H9 (cell line): Measurements from ENCODE around the gene ARHGAP26. TPM values are rescaled to one million over a fixed set of nuclear protein-coding genes. Genes with fewer than 3 reads are reported as not detected.

ENCODE experiments used
- DNase-seq: peaks from one replicate; pipeline ENCODE4 v3.0.0-alpha.2; 2017
- H2AFZ ChIP-seq: one replicate; pipeline ENCODE4 v1.6.1; 2013; ENCODE audit warnings: mild to moderate bottlenecking, low read length, control low read depth, moderate library complexity
- H2AK5ac ChIP-seq: 2 replicates; pipeline ENCODE4 v1.6.1; 2013; ENCODE audit warnings: low read length, control low read depth, mixed read lengths; ENCODE audit not compliant: insufficient read length
- H2BK120ac ChIP-seq: one replicate; pipeline ENCODE4 v1.6.1; 2013; ENCODE audit warnings: low read depth, mild to moderate bottlenecking, low read length, control low read depth, inconsistent platforms; ENCODE audit not compliant: poor library complexity, severe bottlenecking
- H2BK12ac ChIP-seq: 2 replicates; pipeline ENCODE4 v1.6.1; 2013; ENCODE audit warnings: low read length, control low read depth, mixed read lengths, low read depth; ENCODE audit not compliant: insufficient read length
- H2BK15ac ChIP-seq: 2 replicates; pipeline ENCODE4 v1.6.1; 2013; ENCODE audit warnings: low read depth, low read length, control low read depth
- H2BK20ac ChIP-seq: one replicate; pipeline ENCODE4 v1.6.1; 2013; ENCODE audit warnings: low read depth, mild to moderate bottlenecking, low read length, control low read depth, inconsistent platforms; ENCODE audit not compliant: poor library complexity, severe bottlenecking
- H2BK5ac ChIP-seq: 2 replicates; pipeline ENCODE4 v1.6.1; 2013; ENCODE audit warnings: low read length, control low read depth, mixed read lengths; ENCODE audit not compliant: insufficient read length
- H3K14ac ChIP-seq: 2 replicates; pipeline ENCODE4 v1.6.1; 2013; ENCODE audit warnings: low read length, control low read depth; ENCODE audit not compliant: insufficient read depth
- H3K18ac ChIP-seq: 2 replicates; pipeline ENCODE4 v1.6.1; 2013; ENCODE audit warnings: low read depth, mild to moderate bottlenecking, mixed read lengths, low read length, control low read depth; ENCODE audit not compliant: insufficient read length
- H3K23ac ChIP-seq: 2 replicates; pipeline ENCODE4 v1.6.1; 2013; ENCODE audit warnings: low read length, control low read depth, mixed read lengths, low read depth; ENCODE audit not compliant: insufficient read length
- H3K23me2 ChIP-seq: 2 replicates; pipeline ENCODE4 v1.6.1; 2013; ENCODE audit warnings: low read depth, mild to moderate bottlenecking, mixed read lengths, low read length, control low read depth; ENCODE audit not compliant: insufficient read length, poor library complexity, severe bottlenecking
- H3K27ac ChIP-seq: 2 replicates; pipeline ENCODE4 v1.5.1; 2013; ENCODE audit warnings: low read length, control low read depth, mixed read lengths, low read depth; ENCODE audit not compliant: insufficient read length
- H3K27me3 ChIP-seq: 2 replicates; pipeline ENCODE4 v1.6.1; 2013; ENCODE audit warnings: low read length, control low read depth, inconsistent platforms; ENCODE audit not compliant: insufficient read depth
- H3K4ac ChIP-seq: 2 replicates; pipeline ENCODE4 v1.6.1; 2013; ENCODE audit warnings: low read depth, mild to moderate bottlenecking, control low read depth, inconsistent platforms, low read length, moderate library complexity
- H3K4me1 ChIP-seq: 2 replicates; pipeline ENCODE4 v1.6.1; 2013; ENCODE audit warnings: low read length, control low read depth, inconsistent platforms; ENCODE audit not compliant: insufficient read depth
- H3K4me2 ChIP-seq: 2 replicates; pipeline ENCODE4 v1.6.1; 2013; ENCODE audit warnings: low read length, control low read depth, mixed read lengths; ENCODE audit not compliant: insufficient read length, insufficient read depth
- H3K56ac ChIP-seq: 2 replicates; pipeline ENCODE4 v1.6.1; 2013; ENCODE audit warnings: low read depth, mild to moderate bottlenecking, mixed read lengths, low read length, control low read depth; ENCODE audit not compliant: insufficient read length
- H3K79me1 ChIP-seq: 2 replicates; pipeline ENCODE4 v1.6.1; 2013; ENCODE audit warnings: low read depth, mild to moderate bottlenecking, moderate library complexity, low read length, control low read depth, inconsistent platforms; ENCODE audit not compliant: insufficient read depth, poor library complexity, severe bottlenecking
- H3K79me2 ChIP-seq: 2 replicates; pipeline ENCODE4 v1.6.1; 2013; ENCODE audit warnings: low read length, control low read depth, inconsistent platforms; ENCODE audit not compliant: insufficient read depth
- H3K9ac ChIP-seq: 2 replicates; pipeline ENCODE4 v1.6.1; 2013; ENCODE audit warnings: low read length, control low read depth, mixed read lengths; ENCODE audit not compliant: insufficient read length; ENCODE audit errors: extremely low read depth
- H3K9me3 ChIP-seq: one replicate; pipeline ENCODE4 v1.6.1; 2013; ENCODE audit warnings: low read depth, low read length, inconsistent platforms; ENCODE audit not compliant: control insufficient read depth
- H3T11ph ChIP-seq: one replicate; pipeline ENCODE4 v1.6.1; 2013; ENCODE audit warnings: mild to moderate bottlenecking, low read length, control low read depth, inconsistent platforms
- H4K20me1 ChIP-seq: one replicate; pipeline ENCODE4 v1.6.1; 2013; ENCODE audit not compliant: control insufficient read depth, insufficient read length, insufficient read depth
- H4K5ac ChIP-seq: 2 replicates; pipeline ENCODE4 v1.6.1; 2013; ENCODE audit warnings: low read depth, mild to moderate bottlenecking, mixed read lengths, low read length, control low read depth; ENCODE audit not compliant: insufficient read length
- H4K8ac ChIP-seq: replicated peaks from 2 replicates; pipeline ENCODE4 v1.6.1; 2013; ENCODE audit warnings: low read length, control low read depth, mixed read lengths, low read depth; ENCODE audit not compliant: insufficient read length
- H4K91ac ChIP-seq: 2 replicates; pipeline ENCODE4 v1.6.1; 2013; ENCODE audit warnings: low read depth, mild to moderate bottlenecking, moderate library complexity, mixed read lengths, low read length, control low read depth; ENCODE audit not compliant: insufficient read length
- H3K27ac Mint-ChIP-seq, 3 experiments: 2 replicates in 2 of 3; 3 replicates in 1 of 3; pipeline ENCODE4 v1.8.0; 2020 to 2021; ENCODE audit warnings: mixed read lengths in 3 of 3, mild to moderate bottlenecking in 1 of 3, moderate library complexity in 1 of 3
- H3K27me3 Mint-ChIP-seq: 2 replicates; pipeline ENCODE4 v1.8.0; 2021; ENCODE audit warnings: low read depth, mild to moderate bottlenecking, moderate library complexity, mixed read lengths
- H3K36me3 Mint-ChIP-seq, 3 experiments: 2 replicates in 2 of 3; 3 replicates in 1 of 3; pipeline ENCODE4 v1.8.0; 2020 to 2021; ENCODE audit warnings: low read depth in 3 of 3, mixed read lengths in 3 of 3; ENCODE audit not compliant: insufficient read depth in 1 of 3
- H3K4me1 Mint-ChIP-seq, 2 experiments: 2 replicates each; pipeline ENCODE4 v1.8.0; 2020; ENCODE audit warnings: mixed read lengths in 2 of 2
- H3K4me3 Mint-ChIP-seq, 2 experiments: 2 replicates in 1 of 2; 3 replicates in 1 of 2; pipeline ENCODE4 v1.8.0; 2020 to 2021; ENCODE audit warnings: mild to moderate bottlenecking in 2 of 2, mixed read lengths in 2 of 2, moderate library complexity in 1 of 2
- H3K9me3 Mint-ChIP-seq, 2 experiments: 2 replicates in 1 of 2; 3 replicates in 1 of 2; pipeline ENCODE4 v1.8.0; 2020; ENCODE audit warnings: mild to moderate bottlenecking in 2 of 2, mixed read lengths in 2 of 2, moderate library complexity in 1 of 2
- CTCF ChIP-seq: fragments of 200-600 bp; sonication (generic); conservative IDR thresholded peaks from 3 replicates; pipeline ENCODE4 v1.8.0; 2021; ENCODE audit warnings: antibody characterized with exemption, mild to moderate bottlenecking
- WGBS: extraction: QIAGEN DNeasy Blood & Tissue Kit; methylation state at CpG from one replicate; pipeline ENCODE4 v1.1.7; 2013; ENCODE audit warnings: missing lambda C conversion rate, low lambda C conversion rate, mixed read lengths; ENCODE audit not compliant: insufficient read length; ENCODE audit errors: extremely low coverage; 5-methylcytosine and 5-hydroxymethylcytosine counted together
- total RNA-seq: library from RNA; stranded (reverse); gene quantifications from 2 replicates; pipeline ENCODE4 v1.2.1, GENCODE V29; 2021

Gene ARHGAP26
- total RNA-seq, 1 experiment from 2014 or later: 13.8 TPM

- Histone ChIP-seq H3K4me2 (no peak overlapping the region), H2AK5ac (no peak overlapping the region), H4K20me1 (no peaks in the 10 kb centered on the region), H2BK12ac (no peak overlapping the region), H2AFZ (no peak overlapping the region), H3K79me2 (no peaks in the 10 kb centered on the region), H2BK20ac (no peak overlapping the region), H3K4ac (no peak overlapping the region), H2BK5ac (no peak overlapping the region), H2BK120ac (no peak overlapping the region), H3T11ph (no peak overlapping the region), H3K9me3 (no peaks in the 10 kb centered on the region), H3K18ac (no peak overlapping the region), H3K27ac (no peak overlapping the region), H3K4me1 (peaks cover 4% of the 10 kb centered on the region; the same call in 1 of the 2 replicates), H4K8ac (no peak overlapping the region), H3K23me2 (no peaks in the 10 kb centered on the region), H3K23ac (no peak overlapping the region), H3K56ac (no peak overlapping the region), H3K14ac (no peak overlapping the region), H3K9ac (no peak overlapping the region), H3K27me3 (no peaks in the 10 kb centered on the region), H4K5ac (no peak overlapping the region), H3K79me1 (no peaks in the 10 kb centered on the region), H2BK15ac (no peak overlapping the region), H4K91ac (no peak overlapping the region)
- H3K4me3 Mint-ChIP-seq: no peak overlapping the region
- H3K4me1 Mint-ChIP-seq: peaks cover 16 to 20% of the 10 kb centered on the region in 2 experiments
- WGBS: no CpG with 5 or more reads among the region's 2 CpGs
- H3K9me3 Mint-ChIP-seq: no peaks in the 10 kb centered on the region
- TF ChIP-seq CTCF: no peak
- DNase-seq: no peak
- no peaks in the 10 kb centered on the region for H3K27me3 Mint-ChIP-seq
- peak overlapping the region in 1 of 3 experiments; percentile 70; a peak in 1 of 7 replicates for H3K27ac Mint-ChIP-seq
- H3K36me3 Mint-ChIP-seq: no peaks in the 10 kb centered on the region; a peak in 1 of 7 replicates
Measured at GRCh38 chr5:143078971-143079370, 308.8 kb downstream of the ARHGAP26 start.
